ENCODE data around the gene C19orf18. TPM values are rescaled to one million over a fixed set of nuclear protein-coding genes. Genes with fewer than 3 reads are reported as not detected.

C19orf18 gene
- total RNA-seq, 4 donors from 2014 or later = 2.7 TPM; not detected in 3

DNA sequence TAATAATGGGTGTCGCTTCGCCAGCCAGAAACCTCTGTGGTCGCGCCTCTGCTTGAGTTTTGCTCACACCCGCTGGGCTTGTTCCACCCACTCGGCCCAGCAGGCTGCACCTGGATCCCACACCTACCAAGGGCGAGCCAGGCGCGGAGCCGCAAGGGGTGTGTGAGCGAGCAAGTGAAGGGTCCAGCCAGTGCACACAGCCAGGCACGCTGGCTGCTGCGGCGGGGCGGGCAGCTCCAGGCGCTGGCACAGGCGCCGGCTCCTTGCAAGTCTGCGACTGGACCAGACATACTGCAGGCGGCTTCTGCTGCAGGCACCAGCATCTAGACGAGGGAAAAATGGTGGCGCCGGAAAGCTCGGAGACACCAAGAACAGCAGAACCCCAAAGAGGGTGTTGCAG is 25.0 kb downstream of the C19orf18 start:
- no peaks in the 10 kb centered on the region for H3K4me1 ChIP-seq
- H3K27ac ChIP-seq = no peak overlapping the region
- TF ChIP-seq, protein P1, sequence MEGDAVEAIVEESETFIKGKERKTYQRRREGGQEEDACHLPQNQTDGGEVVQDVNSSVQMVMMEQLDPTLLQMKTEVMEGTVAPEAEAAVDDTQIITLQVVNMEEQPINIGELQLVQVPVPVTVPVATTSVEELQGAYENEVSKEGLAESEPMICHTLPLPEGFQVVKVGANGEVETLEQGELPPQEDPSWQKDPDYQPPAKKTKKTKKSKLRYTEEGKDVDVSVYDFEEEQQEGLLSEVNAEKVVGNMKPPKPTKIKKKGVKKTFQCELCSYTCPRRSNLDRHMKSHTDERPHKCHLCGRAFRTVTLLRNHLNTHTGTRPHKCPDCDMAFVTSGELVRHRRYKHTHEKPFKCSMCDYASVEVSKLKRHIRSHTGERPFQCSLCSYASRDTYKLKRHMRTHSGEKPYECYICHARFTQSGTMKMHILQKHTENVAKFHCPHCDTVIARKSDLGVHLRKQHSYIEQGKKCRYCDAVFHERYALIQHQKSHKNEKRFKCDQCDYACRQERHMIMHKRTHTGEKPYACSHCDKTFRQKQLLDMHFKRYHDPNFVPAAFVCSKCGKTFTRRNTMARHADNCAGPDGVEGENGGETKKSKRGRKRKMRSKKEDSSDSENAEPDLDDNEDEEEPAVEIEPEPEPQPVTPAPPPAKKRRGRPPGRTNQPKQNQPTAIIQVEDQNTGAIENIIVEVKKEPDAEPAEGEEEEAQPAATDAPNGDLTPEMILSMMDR (IDR thresholded peaks at IDR 0.05) = no peak
- no peak for TF ChIP-seq POLR2A (IDR thresholded peaks at IDR 0.05)
- DNase-seq = no peak
- H3K27me3 ChIP-seq = no peaks in the 10 kb centered on the region
- H3K36me3 ChIP-seq = no peaks in the 10 kb centered on the region
- intact Hi-C loops (cut with DNase I; ENCODE audit: low total_unique reads) = no loop called here
- H3K4me3 ChIP-seq = no peak overlapping the region
- H3K9me3 ChIP-seq = peaks cover 0 to 4% of the 10 kb centered on the region in 2 donors

DNA sequence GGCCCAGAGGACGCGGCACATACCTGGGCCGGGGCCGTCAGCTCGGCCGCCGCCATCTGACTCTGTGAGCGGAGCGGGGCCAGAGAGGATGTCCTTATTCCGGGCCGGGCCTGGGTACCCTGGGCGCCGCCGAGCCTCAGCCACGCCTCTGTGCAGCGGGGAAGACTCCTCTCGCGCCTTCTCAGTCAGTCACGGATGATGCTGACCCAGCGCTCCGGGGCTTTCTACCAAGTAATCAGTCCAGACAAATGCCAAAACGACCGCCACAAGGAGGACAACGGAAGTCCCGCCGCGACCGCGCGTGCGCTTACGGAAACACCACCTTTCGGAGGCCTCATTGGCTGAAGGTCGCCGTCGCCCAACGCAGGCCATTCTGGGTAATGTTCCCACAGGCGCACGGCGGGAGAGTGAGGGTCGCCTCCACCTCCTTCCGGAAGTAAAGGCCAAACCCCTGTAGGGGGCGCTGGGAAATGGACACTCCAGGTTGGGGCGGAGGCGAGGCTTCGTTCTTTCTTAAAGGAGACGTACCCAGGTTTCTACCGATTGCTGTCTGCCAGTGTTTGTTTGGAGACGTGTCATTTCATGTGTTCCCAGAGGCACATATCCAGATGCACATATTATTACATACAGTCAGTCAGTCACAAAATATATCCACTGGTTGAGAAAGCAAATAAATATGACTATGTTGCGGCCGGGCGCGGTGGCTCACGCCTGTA is 26.8 kb downstream of the C19orf18 start, which contains the start of gene ZNF256:
ZNF256 (minus strand) TSS at position 288 of the 716 bp plus-strand sequence; CDS start at position 56, 232 bp downstream.
- peak; percentile 84 to 92 for DNase-seq
- no peaks in the 10 kb centered on the region for H3K4me1 ChIP-seq
- TF ChIP-seq, protein P1 (IDR thresholded peaks at IDR 0.05) = peak; percentile 26 to 75 (median 51)
- TF ChIP-seq POLR2A (IDR thresholded peaks at IDR 0.05) = peak in 1 of 2 donors; percentile 19
- intact Hi-C loops (cut with DNase I; ENCODE audit: low total_unique reads) = no loop called here
- peaks cover 4 to 18% of the 10 kb centered on the region in 2 donors for H3K9me3 ChIP-seq
- no peaks in the 10 kb centered on the region for H3K27me3 ChIP-seq
- H3K27ac ChIP-seq = peak within 1 kb of the TSS; percentile 62 to 74
- peak within 1 kb of the TSS; percentile 76 to 79 for H3K4me3 ChIP-seq
- no peaks in the 10 kb centered on the region for H3K36me3 ChIP-seq

DNA sequence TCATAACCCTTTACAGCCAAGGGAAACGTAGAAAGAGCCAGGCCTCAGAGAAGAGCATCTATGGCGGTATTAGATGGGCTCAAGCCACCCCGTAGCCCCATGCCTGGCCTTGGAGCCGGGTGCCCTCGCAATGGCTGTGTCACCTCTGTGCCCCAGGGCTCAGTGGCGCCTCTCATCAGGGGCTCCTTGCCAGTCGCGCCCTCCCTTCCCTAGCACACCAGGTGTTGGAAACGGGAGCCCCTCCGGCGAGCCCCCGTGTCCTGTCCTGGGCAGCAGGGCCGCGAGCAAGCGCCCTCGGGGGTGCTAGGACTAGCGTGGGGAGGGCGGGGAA is 27.3 kb downstream of the C19orf18 start:
- H3K27ac ChIP-seq = peak overlapping the region; percentile 62 to 74
- H3K4me3 ChIP-seq = peak overlapping the region; percentile 76 to 79
- no peaks in the 10 kb centered on the region for H3K27me3 ChIP-seq
- H3K4me1 ChIP-seq = no peaks in the 10 kb centered on the region
- intact Hi-C loops (cut with DNase I; ENCODE audit: low total_unique reads) = no loop called here
- TF ChIP-seq, protein P1 (IDR thresholded peaks at IDR 0.05) = no peak
- no peak for TF ChIP-seq POLR2A (IDR thresholded peaks at IDR 0.05)
- DNase-seq = no peak
- peaks cover 4 to 23% of the 10 kb centered on the region in 2 donors for H3K9me3 ChIP-seq
- H3K36me3 ChIP-seq = no peaks in the 10 kb centered on the region

DNA sequence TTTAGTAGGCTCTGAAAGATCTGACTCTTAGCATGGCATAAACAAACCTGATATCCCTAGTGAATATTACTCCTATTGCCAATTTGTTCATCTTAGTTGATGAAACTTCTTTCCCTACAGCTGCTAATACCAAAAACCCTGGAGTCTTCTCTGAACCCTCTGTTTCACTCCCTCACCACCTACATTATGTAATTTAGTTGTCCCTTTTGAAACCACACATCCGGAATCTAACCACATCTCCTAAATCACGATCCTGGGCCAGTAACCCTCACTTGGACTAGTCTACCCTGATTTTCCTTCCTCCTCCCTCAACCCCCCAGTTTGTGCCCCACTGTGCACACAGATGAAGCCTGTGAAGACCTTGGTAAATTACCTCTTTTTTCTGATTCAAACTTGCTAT is 28.0 kb downstream of the C19orf18 start:
- DNase-seq = no peak
- Histone ChIP-seq H3K9me3 (peaks cover 4 to 30% of the 10 kb centered on the region in 2 donors), H3K27me3 (no peaks in the 10 kb centered on the region), H3K27ac (no peak overlapping the region), H3K36me3 (no peaks in the 10 kb centered on the region), H3K4me1 (no peaks in the 10 kb centered on the region), H3K4me3 (peak overlapping the region in 1 of 2 donors; percentile 79)
- intact Hi-C loops (cut with DNase I; ENCODE audit: low total_unique reads) = no loop called here
- no peak for TF ChIP-seq POLR2A (IDR thresholded peaks at IDR 0.05)

DNA sequence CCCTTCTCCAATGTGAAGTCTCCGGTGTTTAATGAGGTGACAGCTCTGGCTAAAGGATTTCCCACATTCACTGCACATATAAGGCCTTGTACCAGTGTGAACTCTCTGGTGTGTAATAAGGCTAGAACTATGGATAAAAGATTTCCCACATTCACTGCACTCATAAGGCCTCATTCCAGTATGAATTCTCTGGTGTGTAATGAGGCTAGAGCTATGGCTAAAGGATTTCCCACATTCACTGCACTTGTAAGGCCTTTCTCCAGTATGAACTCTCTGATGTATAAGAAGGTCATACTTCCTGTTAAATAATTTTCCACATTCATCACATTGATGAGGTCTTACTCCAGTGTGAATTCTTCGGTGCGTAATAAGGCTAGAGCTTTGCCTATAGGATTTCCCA is 32.7 kb downstream of the C19orf18 start:
- Histone ChIP-seq H3K4me3 (no peak overlapping the region), H3K27ac (no peak overlapping the region), H3K9me3 (peaks cover 4 to 60% of the 10 kb centered on the region in 2 donors), H3K4me1 (no peaks in the 10 kb centered on the region), H3K27me3 (no peaks in the 10 kb centered on the region), H3K36me3 (no peaks in the 10 kb centered on the region)
- no peak for DNase-seq
- intact Hi-C loops (cut with DNase I; ENCODE audit: low total_unique reads) = no loop called here
- TF ChIP-seq, protein P1 (IDR thresholded peaks at IDR 0.05) = no peak
- no peak for TF ChIP-seq POLR2A (IDR thresholded peaks at IDR 0.05)
